Natural killer cell (primary cell): Measurements from ENCODE around the gene NAPB. TPM values are rescaled to one million over a fixed set of nuclear protein-coding genes. Genes with fewer than 3 reads are reported as not detected.

Experiments
- ATAC-seq, 3 donors: fragments of 150-1000 bp in 2 of 3; fragments of 200-7000 bp in 1 of 3; cut with Tn5 transposase; 1 replicate in 1 of 3; 2 replicates in 2 of 3; pipeline ENCODE4 v1.10.0; 2021; ENCODE audit warnings: mild to moderate bottlenecking in 2 of 3, moderate library complexity in 2 of 3
- DNase-seq, 2 donors: peaks; one replicate each; pipeline versions ENCODE4 v3.0.0 to v3.0.0-alpha.2; 2013 to 2021; ENCODE audit warnings: mixed read lengths in 1 of 2
- H3K27ac ChIP-seq: one replicate; pipeline ENCODE4 v1.5.1; 2013; ENCODE audit warnings: mild to moderate bottlenecking, low read length
- H3K27me3 ChIP-seq: one replicate; pipeline ENCODE4 v1.6.1; 2013; ENCODE audit warnings: low read length; ENCODE audit not compliant: control insufficient read depth, insufficient read depth
- H3K36me3 ChIP-seq: one replicate; pipeline ENCODE4 v1.6.1; 2013; ENCODE audit warnings: low read length; ENCODE audit not compliant: control insufficient read depth, insufficient read depth
- H3K4me1 ChIP-seq: one replicate; pipeline ENCODE4 v1.6.1; 2013; ENCODE audit warnings: low read length; ENCODE audit not compliant: control insufficient read depth, insufficient read depth
- H3K4me3 ChIP-seq: one replicate; pipeline ENCODE4 v1.5.1; 2013; ENCODE audit warnings: low read length
- H3K9me3 ChIP-seq: one replicate; pipeline ENCODE4 v1.6.1; 2013; ENCODE audit warnings: low read length; ENCODE audit not compliant: control insufficient read depth, insufficient read depth
- H3K27ac Mint-ChIP-seq, 2 donors: one replicate each; pipeline ENCODE4 v1.8.0; 2022; ENCODE audit warnings: mild to moderate bottlenecking in 2 of 2, mixed read lengths in 2 of 2, moderate library complexity in 1 of 2
- H3K27me3 Mint-ChIP-seq, 2 donors: one replicate each; pipeline ENCODE4 v1.8.0; 2022; ENCODE audit warnings: low read depth in 2 of 2, mixed read lengths in 2 of 2
- H3K36me3 Mint-ChIP-seq: one replicate; pipeline ENCODE4 v1.8.0; 2022; ENCODE audit warnings: mixed read lengths
- H3K4me1 Mint-ChIP-seq, 2 donors: one replicate each; pipeline ENCODE4 v1.8.0; 2022; ENCODE audit warnings: mixed read lengths in 2 of 2
- H3K4me3 Mint-ChIP-seq: one replicate; pipeline ENCODE4 v1.8.0; 2022; ENCODE audit warnings: mild to moderate bottlenecking, moderate library complexity, mixed read lengths
- H3K9me3 Mint-ChIP-seq, 2 donors: one replicate each; pipeline ENCODE4 v1.8.0; 2022; ENCODE audit warnings: mixed read lengths in 2 of 2
- WGBS: methylation state at CpG from one replicate; pipeline ENCODE4 v1.1.7; 2013; ENCODE audit warnings: missing lambda C conversion rate; ENCODE audit not compliant: insufficient coverage; 5-methylcytosine and 5-hydroxymethylcytosine counted together
- intact Hi-C: fragments of 100-400 bp; cut with micrococcal nuclease; formaldehyde crosslinking; loops from one replicate; pipeline ENCODE4 v1.14.2; 2022
- total RNA-seq, 4 donors: library from RNA; stranded (reverse); fragments of 120-200 nt in 1 of 4; gene quantifications; one replicate each; pipeline versions ENCODE4 v1.2.3 to v1.2.4, GENCODE V29; 2013 to 2022
- TF ChIP-seq, protein P1 (sequence below): fragments of 200-600 bp; IDR thresholded peaks from one replicate; pipeline ENCODE4 v1.8.0; 2022; ENCODE audit warnings: antibody characterized with exemption

The NAPB gene
- total RNA-seq, 3 donors from 2014 or later (not counting 1 experiment from before 2014, with no cell fraction given): 22.8 to 23.9 (median 22.9) TPM

DNA sequence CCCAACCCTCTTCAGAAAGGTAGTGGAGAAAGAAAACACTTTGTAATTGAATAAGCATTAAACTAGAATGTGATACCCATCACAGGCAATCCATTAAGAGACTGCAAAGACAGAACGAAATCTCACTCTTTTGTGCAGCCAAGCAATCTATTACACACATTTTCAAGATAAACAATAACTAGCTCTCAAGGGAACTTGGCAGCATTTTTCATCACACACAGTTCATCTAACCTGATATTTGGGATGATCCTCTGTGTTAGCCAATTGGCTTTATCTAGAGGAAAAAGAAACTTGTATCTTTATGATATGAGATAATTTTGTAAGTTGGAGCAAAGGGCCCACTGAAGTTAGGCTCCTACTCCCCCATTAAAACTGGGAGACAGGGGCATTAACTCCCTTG, 60.8 kb downstream of the NAPB start:
- DNase-seq: no peak
- H3K4me3 ChIP-seq: no peak overlapping the region
- 86% methylated on average over 1 of the region's 1 CpG for WGBS
- no peaks in the 10 kb centered on the region for H3K9me3 Mint-ChIP-seq
- H3K36me3 Mint-ChIP-seq: peaks cover 11% of the 10 kb centered on the region
- H3K27me3 Mint-ChIP-seq: no peaks in the 10 kb centered on the region
- peak overlapping the region; percentile 90 for H3K4me3 Mint-ChIP-seq
- no peaks in the 10 kb centered on the region for H3K27me3 ChIP-seq
- no peaks in the 10 kb centered on the region for H3K9me3 ChIP-seq
- peak overlapping the region; percentile 99 for H3K27ac ChIP-seq
- peaks cover 43 to 53% of the 10 kb centered on the region in 2 donors for H3K4me1 Mint-ChIP-seq
- H3K36me3 ChIP-seq: peaks cover 4% of the 10 kb centered on the region
- TF ChIP-seq, protein P1, sequence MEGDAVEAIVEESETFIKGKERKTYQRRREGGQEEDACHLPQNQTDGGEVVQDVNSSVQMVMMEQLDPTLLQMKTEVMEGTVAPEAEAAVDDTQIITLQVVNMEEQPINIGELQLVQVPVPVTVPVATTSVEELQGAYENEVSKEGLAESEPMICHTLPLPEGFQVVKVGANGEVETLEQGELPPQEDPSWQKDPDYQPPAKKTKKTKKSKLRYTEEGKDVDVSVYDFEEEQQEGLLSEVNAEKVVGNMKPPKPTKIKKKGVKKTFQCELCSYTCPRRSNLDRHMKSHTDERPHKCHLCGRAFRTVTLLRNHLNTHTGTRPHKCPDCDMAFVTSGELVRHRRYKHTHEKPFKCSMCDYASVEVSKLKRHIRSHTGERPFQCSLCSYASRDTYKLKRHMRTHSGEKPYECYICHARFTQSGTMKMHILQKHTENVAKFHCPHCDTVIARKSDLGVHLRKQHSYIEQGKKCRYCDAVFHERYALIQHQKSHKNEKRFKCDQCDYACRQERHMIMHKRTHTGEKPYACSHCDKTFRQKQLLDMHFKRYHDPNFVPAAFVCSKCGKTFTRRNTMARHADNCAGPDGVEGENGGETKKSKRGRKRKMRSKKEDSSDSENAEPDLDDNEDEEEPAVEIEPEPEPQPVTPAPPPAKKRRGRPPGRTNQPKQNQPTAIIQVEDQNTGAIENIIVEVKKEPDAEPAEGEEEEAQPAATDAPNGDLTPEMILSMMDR: no peak
- peak overlapping the region; percentile 98 for H3K27ac Mint-ChIP-seq
- ATAC-seq: no peak
- H3K4me1 ChIP-seq: peaks cover 39% of the 10 kb centered on the region
- intact Hi-C loops: loop anchor here (10.0 kb wide), 1 partner anchor 1594 kb away; no protein-coding TSS in a partner anchor

GRCh38 chr20:23358923-23359593, 62.2 kb downstream of the NAPB start:
- 88% methylated on average over 7 of the region's 7 CpGs for WGBS
- DNase-seq: no peak
- H3K4me3 ChIP-seq: no peak overlapping the region
- H3K27me3 Mint-ChIP-seq: no peaks in the 10 kb centered on the region
- no peaks in the 10 kb centered on the region for H3K27me3 ChIP-seq
- peak overlapping the region; percentile 85 for H3K27ac ChIP-seq
- H3K9me3 ChIP-seq: no peaks in the 10 kb centered on the region
- TF ChIP-seq, protein P1: no peak
- peaks cover 10% of the 10 kb centered on the region for H3K36me3 ChIP-seq
- H3K9me3 Mint-ChIP-seq: no peaks in the 10 kb centered on the region
- peak overlapping the region; percentile 97 for H3K4me3 Mint-ChIP-seq
- peaks cover 34% of the 10 kb centered on the region for H3K4me1 ChIP-seq
- H3K4me1 Mint-ChIP-seq: peaks cover 32 to 42% of the 10 kb centered on the region in 2 donors
- intact Hi-C loops: loop anchor here (1.0 kb wide), 2 partner anchors 9 to 62 kb away; partner anchors contain the start of genes NAPB and NXT1
- no peaks in the 10 kb centered on the region for H3K36me3 Mint-ChIP-seq
- H3K27ac Mint-ChIP-seq: peak overlapping the region; percentile 97 to 99
- ATAC-seq: no peak

DNA sequence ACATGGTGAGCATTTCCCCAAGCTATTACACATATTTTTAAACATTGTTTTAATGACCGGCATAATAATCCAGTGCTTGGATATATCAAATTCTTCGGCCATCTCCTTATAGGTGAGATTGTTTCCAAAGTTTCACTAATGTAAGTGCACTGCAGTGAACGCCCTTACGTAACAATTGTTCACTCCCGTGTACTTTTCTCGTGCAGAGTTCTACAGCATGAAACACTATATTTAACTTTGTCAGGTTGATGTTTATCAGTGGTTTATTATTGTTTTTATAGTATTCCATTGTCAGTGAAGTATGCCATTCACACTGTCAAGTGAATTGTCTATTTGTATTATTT, 62.8 kb downstream of the NAPB start:
- H3K27me3 Mint-ChIP-seq: no peaks in the 10 kb centered on the region
- H3K4me1 ChIP-seq: peaks cover 33% of the 10 kb centered on the region
- 38% methylated on average over 6 of the region's 6 CpGs for WGBS
- H3K27ac Mint-ChIP-seq: peak overlapping the region; percentile 97 to 99
- no peak for ATAC-seq
- intact Hi-C loops: loop anchor here (1.0 kb wide), 2 partner anchors 8 to 63 kb away; partner anchors contain the start of genes NAPB and NXT1
- H3K36me3 ChIP-seq: peaks cover 12% of the 10 kb centered on the region
- peak overlapping the region; percentile 85 for H3K27ac ChIP-seq
- no peaks in the 10 kb centered on the region for H3K36me3 Mint-ChIP-seq
- H3K9me3 Mint-ChIP-seq: no peaks in the 10 kb centered on the region
- H3K4me1 Mint-ChIP-seq: peaks cover 28 to 41% of the 10 kb centered on the region in 2 donors
- TF ChIP-seq, protein P1: no peak
- peak overlapping the region; percentile 97 for H3K4me3 Mint-ChIP-seq
- no peaks in the 10 kb centered on the region for H3K9me3 ChIP-seq
- peak overlapping the region; percentile 13 for H3K4me3 ChIP-seq
- DNase-seq: no peak
- H3K27me3 ChIP-seq: no peaks in the 10 kb centered on the region
